ENCODE data around the gene HSPA4. TPM values are rescaled to one million over a fixed set of nuclear protein-coding genes. Genes with fewer than 3 reads are reported as not detected.

The HSPA4 gene
- total and polyA plus RNA-seq, 2 of the 13 experiments (the other 11 are each of a cell fraction or from before 2014, with no cell fraction given), result 36.6 to 231 TPM

DNA sequence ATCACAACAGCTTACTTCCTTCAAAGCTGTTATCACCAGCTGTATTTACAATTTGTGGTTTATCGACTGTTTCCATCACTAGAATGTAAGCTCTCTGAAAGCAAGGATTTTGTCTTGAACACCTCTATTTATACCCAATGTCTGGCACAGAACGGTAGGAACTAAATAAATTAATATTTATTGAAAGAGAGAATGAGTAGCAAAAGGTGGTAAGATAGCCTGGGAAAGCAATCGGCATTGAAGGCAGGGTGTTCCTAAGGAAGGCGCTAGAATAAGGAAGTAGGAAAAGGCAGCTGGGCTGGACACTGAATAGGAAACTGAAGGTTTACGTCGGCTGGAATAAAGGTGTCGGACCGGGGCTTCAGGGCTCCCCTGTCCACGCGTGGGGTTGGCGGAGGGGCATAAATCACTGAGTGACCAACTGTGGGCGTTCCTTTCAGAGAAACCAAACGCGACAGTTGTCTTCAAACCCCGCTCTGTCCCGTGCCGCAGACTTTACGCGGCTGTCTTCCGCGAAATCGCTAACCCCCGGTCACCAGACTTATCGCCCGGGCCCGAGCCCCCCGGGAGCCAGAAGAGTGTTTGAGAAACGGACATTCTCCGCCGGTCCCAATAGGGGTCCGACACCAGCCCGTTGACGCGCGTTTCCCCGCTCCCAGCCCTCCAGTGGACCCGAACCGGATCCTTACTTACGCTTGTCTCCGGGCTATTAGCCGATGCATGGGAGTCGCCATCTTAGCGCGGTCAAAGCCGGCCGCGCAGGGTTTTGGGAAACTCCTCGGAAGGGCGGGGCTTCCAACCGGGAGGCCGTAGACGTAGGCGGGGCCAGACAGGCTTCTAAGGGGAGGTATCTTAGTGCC lies 25.8 kb upstream of the HSPA4 start, which contains the start of gene ZCCHC10:
Gene ZCCHC10 (minus strand): TSS at position 746 of the 860 bp plus-strand sequence. CDS start 12 bp downstream, at position 734.
- H3K9ac ChIP-seq (ENCODE audit: insufficient read depth, low read depth, low read length), result peak within 1 kb of the TSS; percentile 90
- ChIA-PET POLR2A (interaction anchor here (1.1 to 4.1 kb wide), 5 partner anchors 9 to 1477 kb away, joined by 3 to 116 read pairs (median 13); partner anchors contain the start of genes AFF4 and HSPA4), CTCF (ENCODE audit: low intra/inter-chr PET ratio, low total read pairs) (no interaction called here)
- H3K27me3 ChIP-seq (ENCODE audit: control insufficient read depth in 1 of 2, insufficient read depth in 2 of 2, low read length in 2 of 2), result peaks cover 0 to 2% of the 10 kb centered on the region in 2 experiments; a peak in 1 of 5 replicates
- peaks cover 53% of the 10 kb centered on the region for H3K4me1 ChIP-seq (ENCODE audit: insufficient read depth, low read length)
- peak within 1 kb of the TSS; percentile 67 to 99 (median 98) for H3K4me3 ChIP-seq (replicated peaks in 1 of 3; ENCODE audit: insufficient read depth in 1 of 3, low read depth in 2 of 3, low read length in 3 of 3)
- peak; percentile 86 for DNase-seq (ENCODE audit: low spot score)
- in situ Hi-C loops (cut with HindIII; ENCODE audit: extremely low pct_ligation_motif_present, low pct_unique_long_range_greater_than_20kb) (no loop called here), intact Hi-C loops (cut with micrococcal nuclease; ENCODE audit: unreplicated experiment) (loop anchor here (1.0 kb wide), 1 partner anchor 25 kb away; no protein-coding TSS in a partner anchor)
- peaks cover 42% of the 10 kb centered on the region for H3K79me2 ChIP-seq (ENCODE audit: insufficient read depth, low read length)
- no peaks in the 10 kb centered on the region for H3K9me3 ChIP-seq (ENCODE audit: low read length)
- H4K20me1 ChIP-seq (ENCODE audit: insufficient read depth, low read length), result no peaks in the 10 kb centered on the region
- FAIRE-seq, result no peak
- peak within 1 kb of the TSS; percentile 46 for H2AFZ ChIP-seq (ENCODE audit: low read length)
- peak within 1 kb of the TSS; percentile 88 for H3K4me2 ChIP-seq (ENCODE audit: low read depth, low read length)
- TSS peak; percentile 85 for BruUV-seq (replicated peaks)
- peak within 1 kb of the TSS; percentile 92 for H3K27ac ChIP-seq (ENCODE audit: extremely low read length, insufficient read depth, low read length)
- peak; percentile 91 for ATAC-seq
- H3K36me3 ChIP-seq (replicated peaks in 1 of 2; ENCODE audit: control insufficient read depth in 1 of 2, insufficient read depth in 2 of 2, low read length in 2 of 2), result peaks cover 2 to 7% of the 10 kb centered on the region in 2 experiments; a peak in 3 of 5 replicates
- 2% methylated on average over 29 of the region's 53 CpGs for WGBS (ENCODE audit: low lambda C conversion rate)
- 0 out of 2 replicates have a peak, but pooled peaks have one; percentile 24 for TF ChIP-seq SALL2 (CRISPR knock-in tag; IDR thresholded peaks at IDR 0.05)
- TF ChIP-seq ZNF484 (CRISPR knock-in tag; IDR thresholded peaks at IDR 0.05; ENCODE audit: borderline replicate concordance, low read depth), result no peak
- TF ChIP-seq ZSCAN29 (CRISPR knock-in tag; conservative IDR thresholded peaks at IDR 0.05), result 0 out of 2 replicates have a peak, but pooled peaks have one; percentile 59
- 0 out of 2 replicates have a peak, but pooled peaks have one; percentile 22 for TF ChIP-seq ZNF138 (CRISPR knock-in tag; IDR thresholded peaks at IDR 0.05; ENCODE audit: low read depth)
- 0 out of 2 replicates have a peak, but pooled peaks have one; percentile 72 for TF ChIP-seq ZNF253 (CRISPR knock-in tag; IDR thresholded peaks at IDR 0.05; ENCODE audit: borderline replicate concordance)
- TF ChIP-seq, protein P1, sequence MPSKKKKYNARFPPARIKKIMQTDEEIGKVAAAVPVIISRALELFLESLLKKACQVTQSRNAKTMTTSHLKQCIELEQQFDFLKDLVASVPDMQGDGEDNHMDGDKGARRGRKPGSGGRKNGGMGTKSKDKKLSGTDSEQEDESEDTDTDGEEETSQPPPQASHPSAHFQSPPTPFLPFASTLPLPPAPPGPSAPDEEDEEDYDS (CRISPR knock-in tag; IDR thresholded peaks at IDR 0.05), result peak; percentile 94
- TF ChIP-seq ZNF678 (CRISPR knock-in tag; IDR thresholded peaks at IDR 0.05), result no peak
- 0 out of 2 replicates have a peak, but pooled peaks have one; percentile 38 for TF ChIP-seq SMYD3 (CRISPR knock-in tag; IDR thresholded peaks at IDR 0.05)
- TF ChIP-seq MEIS2 (CRISPR knock-in tag; IDR thresholded peaks at IDR 0.05), result 0 out of 2 replicates have a peak, but pooled peaks have one; percentile 45
- peak; percentile 9 for TF ChIP-seq PITX1 (CRISPR knock-in tag; IDR thresholded peaks at IDR 0.05)
- TF ChIP-seq IKZF4 (CRISPR knock-in tag; IDR thresholded peaks at IDR 0.05; ENCODE audit: borderline replicate concordance, low read depth, not compliant biosample characterization), result no peak
- peak; percentile 24; the same call in 1 of the 2 replicates for TF ChIP-seq RAD21 (CRISPR knock-in tag; IDR thresholded peaks at IDR 0.05)
- TF ChIP-seq HOXA5 (CRISPR knock-in tag; IDR thresholded peaks at IDR 0.05), result 0 out of 2 replicates have a peak, but pooled peaks have one; percentile 68
- 0 out of 2 replicates have a peak, but pooled peaks have one; percentile 50 for TF ChIP-seq CAMTA2 (CRISPR knock-in tag; IDR thresholded peaks at IDR 0.05; ENCODE audit: borderline replicate concordance)
- no peak; the same call in 1 of the 2 replicates for TF ChIP-seq MTA1 (CRISPR knock-in tag; IDR thresholded peaks at IDR 0.05; ENCODE audit: borderline replicate concordance)
- TF ChIP-seq RXRA (CRISPR knock-in tag; IDR thresholded peaks at IDR 0.05), result peak; percentile 60; the same call in 1 of the 2 replicates
- TF ChIP-seq TAF1 (CRISPR knock-in tag; IDR thresholded peaks at IDR 0.05), result peak; percentile 83
